K562 (cell line): ENCODE results near the gene OR51G1. TPM values are rescaled to one million over a fixed set of nuclear protein-coding genes. Genes with fewer than 3 reads are reported as not detected.

Source experiments
- ATAC-seq: fragments of 200-7000 bp; cut with Tn5 transposase; 3 replicates; pipeline ENCODE4 v1.9.1; 2020; ENCODE audit warnings: moderate library complexity
- BruUV-seq: library from RNA; stranded (reverse); fragments of 400-500 nt; replicated peaks from 2 replicates; lab custom pipeline; 2021; lab: Mats Ljungman, UMichigan
- CTCF ChIA-PET: fragments of 300-600 bp; formaldehyde crosslinking; extraction: SDS; loops from one replicate; lab custom pipeline; 2021; ENCODE audit warnings: low intra/inter-chr PET ratio; lab: Yijun Ruan, JAX
- POLR2A ChIA-PET: fragments of 300-600, 350-650 bp; sonication (Branson Sonifier 250); formaldehyde crosslinking; extraction: SDS; loops from one replicate; lab custom pipeline; 2021; ENCODE audit warnings: antibody characterized with exemption, inconsistent platforms; lab: Yijun Ruan, JAX
- DNase-seq, 4 experiments: peaks; one replicate each; pipeline versions ENCODE4 v3.0.0 to v3.0.0-alpha.2; 2011 to 2018; ENCODE audit warnings: low spot score in 3 of 4, mixed read lengths in 3 of 4; ENCODE audit errors: extremely low read depth in 1 of 4
- FAIRE-seq: peaks from 2 replicates; lab custom pipeline; 2011; peaks lifted over from hg19 to GRCh38; lab: Jason Lieb, UNC
- H2AFZ ChIP-seq: 2 replicates; pipeline ENCODE4 v1.6.0; 2011; ENCODE audit warnings: low read depth, low read length, control low read depth, inconsistent platforms
- H3K27ac ChIP-seq: fragments of 200-600 bp; 3 replicates; pipeline ENCODE4 v1.8.0; 2011; ENCODE audit warnings: low read depth, mild to moderate bottlenecking, control low read depth, inconsistent platforms, low read length, moderate library complexity, mixed read lengths; ENCODE audit errors: extremely low read depth
- H3K27me3 ChIP-seq, 2 experiments: fragments of 300-600 bp in 1 of 2; 2 replicates in 1 of 2; 3 replicates in 1 of 2; pipeline versions ENCODE4 v1.6.0 to v1.8.0; 2011; ENCODE audit warnings: inconsistent platforms in 2 of 2, low read length in 2 of 2, mild to moderate bottlenecking in 1 of 2, mixed read lengths in 1 of 2, moderate library complexity in 1 of 2; ENCODE audit not compliant: control insufficient read depth in 2 of 2, insufficient read depth in 2 of 2
- H3K36me3 ChIP-seq: fragments of 300-600 bp; 3 replicates; pipeline ENCODE4 v1.8.0; 2011; ENCODE audit warnings: mild to moderate bottlenecking, low read length, inconsistent platforms; ENCODE audit not compliant: control insufficient read depth, insufficient read depth
- H3K4me1 ChIP-seq, 2 experiments: fragments of 200-600 bp in 1 of 2; replicated peaks in 1 of 2; 2 replicates in 1 of 2; 3 replicates in 1 of 2; pipeline versions ENCODE4 v1.5.1 to v1.8.0; 2011; ENCODE audit warnings: inconsistent platforms in 2 of 2, low read length in 2 of 2, mild to moderate bottlenecking in 1 of 2, mixed read lengths in 1 of 2, moderate library complexity in 1 of 2; ENCODE audit not compliant: control insufficient read depth in 2 of 2, insufficient read depth in 2 of 2
- H3K4me2 ChIP-seq: 2 replicates; pipeline ENCODE4 v1.6.1; 2011; ENCODE audit warnings: low read length, control low read depth, inconsistent platforms, mixed read lengths; ENCODE audit not compliant: insufficient read depth
- H3K4me3 ChIP-seq: fragments of 200-600 bp; sonication (generic), shearing (Covaris generic); 2 replicates; pipeline ENCODE4 v1.5.1; 2016; ENCODE audit warnings: control low read depth, inconsistent platforms
- H3K79me2 ChIP-seq: fragments of 200-600 bp; 3 replicates; pipeline ENCODE4 v1.8.0; 2011; ENCODE audit warnings: low read length, inconsistent platforms; ENCODE audit not compliant: control insufficient read depth, insufficient read depth
- H3K9ac ChIP-seq, 2 experiments: 2 replicates each; pipeline versions ENCODE4 v1.6.0 to v1.6.1; 2011; ENCODE audit warnings: low read depth in 2 of 2, low read length in 2 of 2, control low read depth in 1 of 2, inconsistent platforms in 1 of 2, mild to moderate bottlenecking in 1 of 2, mixed read lengths in 1 of 2; ENCODE audit not compliant: insufficient read depth in 1 of 2
- H3K9me1 ChIP-seq: one replicate; pipeline ENCODE4 v1.6.0; 2011; ENCODE audit warnings: inconsistent platforms, mild to moderate bottlenecking, low read length, moderate library complexity; ENCODE audit not compliant: control insufficient read depth, insufficient read depth
- H3K9me3 ChIP-seq: replicated peaks from 2 replicates; pipeline ENCODE4 v1.5.1; 2011; ENCODE audit warnings: low read depth, low read length, inconsistent platforms; ENCODE audit not compliant: control insufficient read depth, insufficient read depth
- H4K20me1 ChIP-seq: replicated peaks from 2 replicates; pipeline ENCODE4 v1.6.1; 2011; ENCODE audit warnings: low read length, inconsistent platforms, mixed read lengths; ENCODE audit not compliant: control insufficient read depth, insufficient read depth
- CREB3L1 ChIP-seq: fragments of 450-650 bp; IDR thresholded peaks from 2 replicates; pipeline ENCODE4 v1.6.1; 2014; ENCODE audit warnings: low read depth, mild to moderate bottlenecking, moderate library complexity, borderline replicate concordance
- ETS2 ChIP-seq: IDR thresholded peaks from 2 replicates; pipeline ENCODE4 v1.6.1; 2016; ENCODE audit warnings: borderline replicate concordance, missing genetic modification characterization, mild to moderate bottlenecking, moderate library complexity, missing compliant biosample characterization; ENCODE audit not compliant: poor library complexity, severe bottlenecking
- KDM1A ChIP-seq, 2 experiments: fragments of 450-650 bp; IDR thresholded peaks; 2 replicates each; pipeline ENCODE4 v1.6.1; 2016; ENCODE audit warnings: mild to moderate bottlenecking in 2 of 2
- MEF2A ChIP-seq: IDR thresholded peaks from 2 replicates; pipeline ENCODE4 v1.6.1; 2011; ENCODE audit warnings: low read depth, mild to moderate bottlenecking, low read length, moderate library complexity; ENCODE audit not compliant: control insufficient read depth
- SP1 ChIP-seq: sonication (generic); formaldehyde crosslinking; IDR thresholded peaks from 2 replicates; pipeline ENCODE4 v1.8.1; 2022; ENCODE audit warnings: mild to moderate bottlenecking, missing genetic modification reagents
- SP2 ChIP-seq: IDR thresholded peaks from 2 replicates; pipeline ENCODE4 v1.6.1; 2011; ENCODE audit warnings: mild to moderate bottlenecking, low read depth, low read length, moderate library complexity; ENCODE audit not compliant: poor library complexity, severe bottlenecking; ENCODE audit errors: extremely low read depth
- SUPT5H ChIP-seq: fragments of 450-650 bp; IDR thresholded peaks from 2 replicates; pipeline ENCODE4 v1.6.1; 2016
- TCF3 ChIP-seq: sonication (generic); formaldehyde crosslinking; IDR thresholded peaks from 2 replicates; pipeline ENCODE4 v1.4.0; 2020; ENCODE audit warnings: mild to moderate bottlenecking, missing genetic modification reagents
- TEAD1 ChIP-seq, 2 experiments: fragments of 450-650 bp in 1 of 2; sonication (generic) in 1 of 2; formaldehyde crosslinking; IDR thresholded peaks; 2 replicates each; pipeline versions ENCODE4 v1.4.0 to v1.8.0; 2020 to 2022; ENCODE audit warnings: mild to moderate bottlenecking in 2 of 2, missing genetic modification reagents in 1 of 2
- ZFP91 ChIP-seq: sonication (generic); formaldehyde crosslinking; IDR thresholded peaks from 2 replicates; pipeline ENCODE4 v1.8.0; 2022; ENCODE audit warnings: mild to moderate bottlenecking, missing genetic modification reagents
- ZNF431 ChIP-seq: sonication (generic); formaldehyde crosslinking; IDR thresholded peaks from 2 replicates; pipeline ENCODE4 v1.8.0; 2022; ENCODE audit warnings: mild to moderate bottlenecking, missing genetic modification reagents
- ZNF511 ChIP-seq: sonication (generic); formaldehyde crosslinking; IDR thresholded peaks from 2 replicates; pipeline ENCODE4 v1.8.0; 2022; ENCODE audit warnings: mild to moderate bottlenecking, missing genetic modification reagents
- WGBS: fragments of 100-300 bp; shearing (Covaris generic); methylation state at CpG from one replicate; pipeline ENCODE4 v1.1.6; 2016; ENCODE audit warnings: low coverage, mixed read lengths; ENCODE audit not compliant: insufficient coverage; ENCODE audit errors: missing lambda C conversion rate; 5-methylcytosine and 5-hydroxymethylcytosine counted together
- in situ Hi-C: fragments of 300-500 bp; cut with MboI; formaldehyde crosslinking; loops from 4 replicates; pipeline ENCODE4 v1.15.0; 2018; ENCODE audit warnings: inconsistent platforms, mixed read lengths
- intact Hi-C: fragments of 100-400 bp; cut with micrococcal nuclease; formaldehyde crosslinking; loops from 2 replicates; pipeline ENCODE4 v1.14.2; 2022
- polyA plus RNA-seq, 8 experiments: library from polyadenylated mRNA; depleted of rRNA in 4 of 8; stranded (reverse) in 5 of 8; unstranded in 3 of 8; fragments of >200 nt; fragmentation: Nextera tagmentation in 2 of 8; fragmentation: Illumina TruSeq in 1 of 8; extraction: Ambion mirVana in 2 of 8; extraction: Trizol in 1 of 8; gene quantifications; 2 replicates each; pipeline versions ENCODE4 v1.2.1 to v1.2.3, GENCODE V29; 2011 to 2014; ENCODE audit warnings: inconsistent platforms in 1 of 8, missing spikeins in 1 of 8
- total RNA-seq, 7 experiments: library from RNA; depleted of rRNA in 6 of 7; stranded (reverse); fragments of >200 nt in 6 of 7; fragmentation: Illumina TruSeq in 2 of 7; extraction: Trizol in 2 of 7; gene quantifications; 2 replicates each; pipeline versions ENCODE4 v1.2.1 to v1.2.3, GENCODE V29; 2011 to 2021; ENCODE audit warnings: low replicate concordance in 1 of 7
- TF ChIP-seq, protein P1 (sequence below): sonication (generic); formaldehyde crosslinking; IDR thresholded peaks from 2 replicates; pipeline ENCODE4 v1.8.0; 2023; ENCODE audit warnings: mild to moderate bottlenecking, missing genetic modification reagents

OR51G1 gene
- total and polyA plus RNA-seq, 9 of the 15 experiments (the other 6 are each of a cell fraction or from before 2014, with no cell fraction given): not detected

GRCh38 chr11:4957396-4957795 is 33.3 kb upstream of the OR51G1 start:
- BruUV-seq: no TSS peak
- DNase-seq: no peak
- POLR2A ChIA-PET: no interaction called here
- ATAC-seq: no peak
- Histone ChIP-seq H3K4me1 (no peaks in the 10 kb centered on the region), H2AFZ (no peak overlapping the region), H3K27ac (no peak overlapping the region), H3K4me2 (no peak overlapping the region), H3K27me3 (no peaks in the 10 kb centered on the region), H3K9me3 (no peaks in the 10 kb centered on the region), H3K79me2 (no peaks in the 10 kb centered on the region), H3K4me3 (no peak overlapping the region), H3K36me3 (no peaks in the 10 kb centered on the region), H3K9ac (no peak overlapping the region), H4K20me1 (no peaks in the 10 kb centered on the region), H3K9me1 (no peaks in the 10 kb centered on the region)
- in situ Hi-C loops (no loop called here), intact Hi-C loops (no loop called here)
- TF ChIP-seq CREB3L1: no peak
- no peak for TF ChIP-seq TCF3 (CRISPR knock-in tag)
- TF ChIP-seq ZNF431 (CRISPR knock-in tag): no peak
- TF ChIP-seq KDM1A (IDR thresholded peaks at IDR 0.05): no peak
- no peak for TF ChIP-seq SP2
- TF ChIP-seq SP1 (CRISPR knock-in tag): no peak
- no peak for TF ChIP-seq ETS2 (tag)
- no peak for TF ChIP-seq TEAD1 (CRISPR knock-in tag; IDR thresholded peaks at IDR 0.05)
- TF ChIP-seq SUPT5H: no peak
- TF ChIP-seq, protein P1, sequence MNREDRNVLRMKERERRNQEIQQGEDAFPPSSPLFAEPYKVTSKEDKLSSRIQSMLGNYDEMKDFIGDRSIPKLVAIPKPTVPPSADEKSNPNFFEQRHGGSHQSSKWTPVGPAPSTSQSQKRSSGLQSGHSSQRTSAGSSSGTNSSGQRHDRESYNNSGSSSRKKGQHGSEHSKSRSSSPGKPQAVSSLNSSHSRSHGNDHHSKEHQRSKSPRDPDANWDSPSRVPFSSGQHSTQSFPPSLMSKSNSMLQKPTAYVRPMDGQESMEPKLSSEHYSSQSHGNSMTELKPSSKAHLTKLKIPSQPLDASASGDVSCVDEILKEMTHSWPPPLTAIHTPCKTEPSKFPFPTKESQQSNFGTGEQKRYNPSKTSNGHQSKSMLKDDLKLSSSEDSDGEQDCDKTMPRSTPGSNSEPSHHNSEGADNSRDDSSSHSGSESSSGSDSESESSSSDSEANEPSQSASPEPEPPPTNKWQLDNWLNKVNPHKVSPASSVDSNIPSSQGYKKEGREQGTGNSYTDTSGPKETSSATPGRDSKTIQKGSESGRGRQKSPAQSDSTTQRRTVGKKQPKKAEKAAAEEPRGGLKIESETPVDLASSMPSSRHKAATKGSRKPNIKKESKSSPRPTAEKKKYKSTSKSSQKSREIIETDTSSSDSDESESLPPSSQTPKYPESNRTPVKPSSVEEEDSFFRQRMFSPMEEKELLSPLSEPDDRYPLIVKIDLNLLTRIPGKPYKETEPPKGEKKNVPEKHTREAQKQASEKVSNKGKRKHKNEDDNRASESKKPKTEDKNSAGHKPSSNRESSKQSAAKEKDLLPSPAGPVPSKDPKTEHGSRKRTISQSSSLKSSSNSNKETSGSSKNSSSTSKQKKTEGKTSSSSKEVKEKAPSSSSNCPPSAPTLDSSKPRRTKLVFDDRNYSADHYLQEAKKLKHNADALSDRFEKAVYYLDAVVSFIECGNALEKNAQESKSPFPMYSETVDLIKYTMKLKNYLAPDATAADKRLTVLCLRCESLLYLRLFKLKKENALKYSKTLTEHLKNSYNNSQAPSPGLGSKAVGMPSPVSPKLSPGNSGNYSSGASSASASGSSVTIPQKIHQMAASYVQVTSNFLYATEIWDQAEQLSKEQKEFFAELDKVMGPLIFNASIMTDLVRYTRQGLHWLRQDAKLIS (CRISPR knock-in tag): no peak
- no peak for TF ChIP-seq ZNF511 (CRISPR knock-in tag)
- TF ChIP-seq ZFP91 (CRISPR knock-in tag): no peak
- no peak for TF ChIP-seq MEF2A
- WGBS: 0% methylated on average over 4 of the region's 4 CpGs
- CTCF ChIA-PET: interaction anchor here (0.8 kb wide), 1 partner anchor 969 kb away, joined by 3 read pairs; no protein-coding TSS in a partner anchor
- FAIRE-seq: no peak
